ENCODE data around the gene MAEA. TPM values are rescaled to one million over a fixed set of nuclear protein-coding genes. Genes with fewer than 3 reads are reported as not detected.

MAEA gene
- polyA plus RNA-seq, 2 of the 4 experiments (the other 2 are of a cell fraction), result 46.1 to 58.4 TPM

GRCh38 chr4:1305781-1306455 lies 16.2 kb downstream of the MAEA start:
- Histone ChIP-seq H3K4me2 (no peak overlapping the region), H3K27ac (no peak overlapping the region), H3K4me3 (no peak overlapping the region), H3K9me3 (no peaks in the 10 kb centered on the region), H3K4me1 (no peaks in the 10 kb centered on the region)
- ATAC-seq (no peak), FAIRE-seq (no peak), DNase-seq (ENCODE audit: low read depth in 1 of 2, low spot score in 1 of 2) (no peak)
- POLR2A ChIA-PET, result no interaction called here
- WGBS (ENCODE audit: missing lambda C conversion rate), result 89% methylated on average over 17 of the region's 17 CpGs
- TF ChIP-seq TFCP2L1 (CRISPR knock-in tag; IDR thresholded peaks at IDR 0.05) (no peak), E2F6 (IDR thresholded peaks at IDR 0.05; ENCODE audit: borderline replicate concordance, low read depth) (no peak), MAFK (IDR thresholded peaks at IDR 0.05; ENCODE audit: partially characterized antibody) (no peak), EP300 (IDR thresholded peaks at IDR 0.05) (no peak), EHMT2 (IDR thresholded peaks at IDR 0.05; ENCODE audit: low read depth) (no peak), MAZ (IDR thresholded peaks at IDR 0.05; ENCODE audit: borderline replicate concordance, low read depth, low read length) (no peak), CBX8 (IDR thresholded peaks at IDR 0.05) (no peak), REST (IDR thresholded peaks at IDR 0.05) (no peak), SMC3 (IDR thresholded peaks at IDR 0.05) (no peak)
- CTCF ChIA-PET, result no interaction called here

- POLR2A ChIA-PET, result no interaction called here
- no peak for FAIRE-seq
- H3K9me3 ChIP-seq, result no peaks in the 10 kb centered on the region
- no peak overlapping the region for H3K4me3 ChIP-seq
- H3K4me1 ChIP-seq, result no peaks in the 10 kb centered on the region
- CTCF ChIA-PET, result interaction anchor here (1.0 kb wide), 1 partner anchor 44 kb away, joined by 3 read pairs; no protein-coding TSS in a partner anchor
- WGBS (ENCODE audit: missing lambda C conversion rate), result 94% methylated on average over 34 of the region's 34 CpGs
- no peak for DNase-seq (ENCODE audit: low read depth in 1 of 2, low spot score in 1 of 2)
- H3K4me2 ChIP-seq, result no peak overlapping the region
- no peak overlapping the region for H3K27ac ChIP-seq
- TF ChIP-seq NPAS2 (CRISPR knock-in tag; IDR thresholded peaks at IDR 0.05; ENCODE audit: borderline replicate concordance) (no peak), CHD2 (IDR thresholded peaks at IDR 0.05; ENCODE audit: low read length, partially characterized antibody) (no peak), EHF (CRISPR knock-in tag; IDR thresholded peaks at IDR 0.05) (no peak), ATOH8 (CRISPR knock-in tag; IDR thresholded peaks at IDR 0.05; ENCODE audit: low read depth) (no peak), JUNB (IDR thresholded peaks at IDR 0.05) (no peak), ZNF302 (CRISPR knock-in tag; IDR thresholded peaks at IDR 0.05) (no peak), ESRRA (IDR thresholded peaks at IDR 0.05; ENCODE audit: borderline replicate concordance, low read length) (no peak), MAX (IDR thresholded peaks at IDR 0.05) (no peak), ZFP36 (IDR thresholded peaks at IDR 0.05; ENCODE audit: borderline replicate concordance, partially characterized antibody) (no peak), PHF8 (IDR thresholded peaks at IDR 0.05; ENCODE audit: borderline replicate concordance, low read depth) (no peak), ELK1 (IDR thresholded peaks at IDR 0.05; ENCODE audit: low read depth, low read length) (no peak), EP300 (IDR thresholded peaks at IDR 0.05) (no peak), MAFK (IDR thresholded peaks at IDR 0.05; ENCODE audit: partially characterized antibody) (no peak), FOSL2 (IDR thresholded peaks at IDR 0.05) (no peak), FOSL2 (CRISPR knock-in tag; IDR thresholded peaks at IDR 0.05) (no peak), HOXB5 (CRISPR knock-in tag; IDR thresholded peaks at IDR 0.05) (no peak)
- ATAC-seq, result no peak
These were observed 18.5 kb downstream of the MAEA start for GRCh38 chr4:1307951-1308735.

Data from A549 (cell line).